Thyroid gland (tissue), 4 donors: ENCODE data around the gene ART4. TPM values are rescaled to one million over a fixed set of nuclear protein-coding genes. Genes with fewer than 3 reads are reported as not detected.

Experiments used
- DNase-seq, 2 donors: peaks; one replicate each; pipeline ENCODE4 v3.0.0-alpha.2; 2019
- H3K27ac ChIP-seq, 3 donors: fragments of 200-600 bp; sonication (generic); 1 replicate in 2 of 3; 2 replicates in 1 of 3; pipeline ENCODE4 v1.5.1; 2016 to 2019; ENCODE audit warnings: mild to moderate bottlenecking in 1 of 3, moderate library complexity in 1 of 3
- H3K27me3 ChIP-seq: fragments of 200-600 bp; sonication (generic); one replicate; pipeline ENCODE4 v1.5.1; 2019
- H3K36me3 ChIP-seq, 2 donors: fragments of 200-600 bp; sonication (generic); one replicate each; pipeline ENCODE4 v1.5.1; 2016 to 2019
- H3K4me1 ChIP-seq, 2 donors: fragments of 200-600 bp; sonication (generic); one replicate each; pipeline ENCODE4 v1.5.1; 2017 to 2019
- H3K4me3 ChIP-seq, 3 donors: fragments of 200-600 bp; sonication (generic); replicated peaks in 1 of 3; 1 replicate in 2 of 3; 2 replicates in 1 of 3; pipeline ENCODE4 v1.5.1; 2016; ENCODE audit warnings: mild to moderate bottlenecking in 1 of 3
- H3K9me3 ChIP-seq: fragments of 200-600 bp; sonication (generic); one replicate; pipeline ENCODE4 v1.5.1; 2017
- CTCF ChIP-seq, 6 experiments: fragments of 200-600 bp in 3 of 6; fragments of 450-650 bp in 3 of 6; sonication (generic) in 3 of 6; IDR thresholded peaks; one replicate each; pipeline ENCODE4 v1.5.1; 2016 to 2019; ENCODE audit warnings: antibody characterized with exemption in 6 of 6, mild to moderate bottlenecking in 2 of 6, inconsistent platforms in 1 of 6, moderate library complexity in 1 of 6
- POLR2A ChIP-seq, 2 donors: fragments of 450-650 bp; IDR thresholded peaks; one replicate each; pipeline ENCODE4 v1.6.1; 2017; ENCODE audit warnings: antibody characterized with exemption in 2 of 2, mild to moderate bottlenecking in 2 of 2, moderate library complexity in 1 of 2
- WGBS, 2 donors: methylation state at CpG; one replicate each; pipeline ENCODE4 v1.1.5; 2017; 5-methylcytosine and 5-hydroxymethylcytosine counted together
- intact Hi-C: fragments of 100-400 bp; cut with DNase I; formaldehyde crosslinking; loops from one replicate; pipeline ENCODE4 v1.15.1; 2023
- total RNA-seq, 4 donors: library from RNA; depleted of rRNA; stranded (reverse); fragments of >200 nt; gene quantifications; one replicate each; pipeline ENCODE4 v1.2.3, GENCODE V29; 2016

The ART4 gene
- total RNA-seq, 4 donors from 2014 or later, result 5.5 to 26.5 (median 10.8) TPM

DNA sequence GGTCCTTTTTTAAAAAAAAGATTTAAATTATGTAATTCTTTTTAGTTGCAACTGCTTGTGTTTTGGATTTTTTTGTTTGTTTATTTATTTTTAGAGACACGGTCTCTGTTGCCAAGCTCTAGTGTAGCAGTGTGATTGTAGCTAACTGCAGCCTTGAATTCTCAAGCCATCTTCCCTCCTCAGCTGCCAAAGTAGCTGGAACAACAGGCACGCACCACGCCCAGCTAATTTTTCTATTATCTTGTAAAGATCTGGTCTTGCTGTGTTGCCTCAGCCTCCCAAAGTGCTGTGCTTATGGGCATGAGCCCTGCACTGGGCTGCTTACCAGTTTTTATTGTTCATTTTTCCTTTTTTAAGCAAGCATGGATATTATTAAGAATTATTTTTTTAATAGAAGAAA, 10.6 kb upstream of the ART4 start:
- TF ChIP-seq POLR2A (IDR thresholded peaks at IDR 0.05) (no peak), CTCF (IDR thresholded peaks at IDR 0.05) (no peak)
- DNase-seq, result peak; percentile 29 to 31
- Histone ChIP-seq H3K36me3 (no peaks in the 10 kb centered on the region), H3K27ac (peak overlapping the region; percentile 34 to 59 (median 58)), H3K27me3 (no peaks in the 10 kb centered on the region), H3K9me3 (no peaks in the 10 kb centered on the region), H3K4me3 (no peak overlapping the region), H3K4me1 (peaks cover 17 to 22% of the 10 kb centered on the region in 2 donors)
- WGBS, 2 donors, result 18 to 21% methylated on average over 3 of the region's 3 CpGs
- intact Hi-C loops, result no loop called here

- no peaks in the 10 kb centered on the region for H3K36me3 ChIP-seq
- H3K9me3 ChIP-seq, result no peaks in the 10 kb centered on the region
- H3K27me3 ChIP-seq, result no peaks in the 10 kb centered on the region
- peaks cover 17 to 22% of the 10 kb centered on the region in 2 donors for H3K4me1 ChIP-seq
- H3K27ac ChIP-seq, result no peak overlapping the region
- TF ChIP-seq POLR2A (IDR thresholded peaks at IDR 0.05), result no peak
- no peak for TF ChIP-seq CTCF (IDR thresholded peaks at IDR 0.05)
- H3K4me3 ChIP-seq, result no peak overlapping the region
- DNase-seq, result no peak
- intact Hi-C loops, result no loop called here
These were observed 9.6 kb upstream of the ART4 start for GRCh38 chr12:14852880-14853279.

- H3K9me3 ChIP-seq, result no peaks in the 10 kb centered on the region
- H3K4me1 ChIP-seq, result peaks cover 30 to 35% of the 10 kb centered on the region in 2 donors
- H3K27me3 ChIP-seq, result no peaks in the 10 kb centered on the region
- intact Hi-C loops, result no loop called here
- DNase-seq, result peak; percentile 50 to 64
- 0 to 8% methylated on average over 1 of the region's 1 CpG for WGBS, 2 donors
- H3K36me3 ChIP-seq, result no peaks in the 10 kb centered on the region
- no peak overlapping the region for H3K27ac ChIP-seq
- H3K4me3 ChIP-seq, result no peak overlapping the region
- TF ChIP-seq POLR2A (IDR thresholded peaks at IDR 0.05) (no peak), CTCF (IDR thresholded peaks at IDR 0.05) (no peak)
These were observed 7.8 kb upstream of the ART4 start for GRCh38 chr12:14850929-14851663.

- no peak for DNase-seq
- WGBS, 2 donors, result 70 to 71% methylated on average over 2 of the region's 2 CpGs
- TF ChIP-seq CTCF (IDR thresholded peaks at IDR 0.05) (no peak), POLR2A (IDR thresholded peaks at IDR 0.05) (no peak)
- intact Hi-C loops, result no loop called here
- Histone ChIP-seq H3K4me1 (peaks cover 27 to 37% of the 10 kb centered on the region in 2 donors), H3K27ac (no peak overlapping the region), H3K27me3 (no peaks in the 10 kb centered on the region), H3K36me3 (no peaks in the 10 kb centered on the region), H3K4me3 (no peak overlapping the region), H3K9me3 (no peaks in the 10 kb centered on the region)
These were observed 6.3 kb upstream of the ART4 start for GRCh38 chr12:14849661-14850060.

GRCh38 chr12:14846876-14847580, 3.7 kb upstream of the ART4 start:
- 39 to 46% methylated on average over 4 of the region's 4 CpGs for WGBS, 2 donors
- TF ChIP-seq POLR2A (IDR thresholded peaks at IDR 0.05) (no peak), CTCF (IDR thresholded peaks at IDR 0.05) (no peak)
- Histone ChIP-seq H3K9me3 (no peaks in the 10 kb centered on the region), H3K4me1 (peaks cover 22 to 35% of the 10 kb centered on the region in 2 donors), H3K36me3 (no peaks in the 10 kb centered on the region), H3K4me3 (no peak overlapping the region), H3K27me3 (no peaks in the 10 kb centered on the region), H3K27ac (peak overlapping the region; percentile 29 to 68 (median 54))
- intact Hi-C loops, result no loop called here
- DNase-seq, result no peak
